T-cell (primary cell): ENCODE data around the gene ISY1. TPM values are rescaled to one million over a fixed set of nuclear protein-coding genes. Genes with fewer than 3 reads are reported as not detected.

ENCODE experiments used
- ATAC-seq, 4 experiments: fragments of 200-7000 bp in 3 of 4; fragments of 150-1000 bp in 1 of 4; cut with Tn5 transposase; replicated peaks in 1 of 4; 1 replicate in 3 of 4; 2 replicates in 1 of 4; pipeline ENCODE4 v1.10.0; 2021; ENCODE audit warnings: moderate library complexity in 3 of 4, mild to moderate bottlenecking in 2 of 4, moderate number of reproducible peaks in 1 of 4
- CTCF ChIA-PET, 2 donors: fragments of 300-600 bp; sonication (Branson Sonifier 250); formaldehyde crosslinking; loops; one replicate each; lab custom pipeline; 2022; ENCODE audit warnings: antibody characterized with exemption in 2 of 2; lab: Charles Lee
- POLR2A ChIA-PET, 2 donors: fragments of 300-600 bp; sonication (Branson Sonifier 250); formaldehyde crosslinking; loops; one replicate each; lab custom pipeline; 2022; ENCODE audit warnings: antibody characterized with exemption in 2 of 2; lab: Charles Lee
- DNase-seq, 35 experiments: peaks; one replicate each; pipeline versions ENCODE4 v3.0.0 to v3.0.0-alpha.2; 2013 to 2023
- H3K27ac ChIP-seq: one replicate; pipeline ENCODE4 v1.5.1; 2013; ENCODE audit warnings: low read length
- H3K27me3 ChIP-seq, 2 experiments: replicated peaks in 1 of 2; 1 replicate in 1 of 2; 2 replicates in 1 of 2; pipeline versions ENCODE4 v1.6.1 to v1.7.0; 2013; ENCODE audit warnings: low read length in 1 of 2, mixed read lengths in 1 of 2; ENCODE audit not compliant: control insufficient read depth in 2 of 2, insufficient read depth in 2 of 2; ENCODE audit errors: extremely low read depth in 1 of 2
- H3K36me3 ChIP-seq, 2 donors: 1 replicate in 1 of 2; 2 replicates in 1 of 2; pipeline versions ENCODE4 v1.6.1 to v1.7.0; 2013; ENCODE audit warnings: low read length in 1 of 2; ENCODE audit not compliant: control insufficient read depth in 2 of 2, insufficient read depth in 1 of 2; ENCODE audit errors: extremely low read depth in 1 of 2
- H3K4me1 ChIP-seq, 2 experiments: 1 replicate in 1 of 2; 2 replicates in 1 of 2; pipeline versions ENCODE4 v1.6.1 to v1.7.0; 2013; ENCODE audit warnings: low read length in 2 of 2, mixed read lengths in 1 of 2; ENCODE audit not compliant: insufficient read depth in 2 of 2, control insufficient read depth in 1 of 2; ENCODE audit errors: extremely low read depth in 1 of 2
- H3K4me3 ChIP-seq, 2 donors: 1 replicate in 1 of 2; 2 replicates in 1 of 2; pipeline versions ENCODE4 v1.5.1 to v1.7.0; 2013; ENCODE audit warnings: mild to moderate bottlenecking in 2 of 2, low read length in 1 of 2, moderate library complexity in 1 of 2; ENCODE audit not compliant: control insufficient read depth in 1 of 2; ENCODE audit errors: extremely low read depth in 1 of 2
- H3K9me3 ChIP-seq: 2 replicates; pipeline ENCODE4 v1.7.0; 2013
- H3K27ac Mint-ChIP-seq, 2 donors: one replicate each; pipeline ENCODE4 v1.8.0; 2020 to 2021; ENCODE audit warnings: mild to moderate bottlenecking in 2 of 2, mixed read lengths in 2 of 2
- H3K27me3 Mint-ChIP-seq, 2 donors: one replicate each; pipeline ENCODE4 v1.8.0; 2021 to 2022; ENCODE audit warnings: mixed read lengths in 2 of 2
- H3K36me3 Mint-ChIP-seq: one replicate; pipeline ENCODE4 v1.8.0; 2021; ENCODE audit warnings: mixed read lengths
- H3K4me1 Mint-ChIP-seq, 3 donors: one replicate each; pipeline ENCODE4 v1.8.0; 2020 to 2022; ENCODE audit warnings: mixed read lengths in 3 of 3, mild to moderate bottlenecking in 1 of 3
- H3K4me3 Mint-ChIP-seq, 3 donors: one replicate each; pipeline ENCODE4 v1.8.0; 2020 to 2022; ENCODE audit warnings: mild to moderate bottlenecking in 3 of 3, mixed read lengths in 3 of 3, moderate library complexity in 3 of 3
- H3K9me3 Mint-ChIP-seq, 3 donors: one replicate each; pipeline ENCODE4 v1.8.0; 2020 to 2022; ENCODE audit warnings: mixed read lengths in 3 of 3
- WGBS: methylation state at CpG from one replicate; pipeline ENCODE4 v1.1.5; 2013; ENCODE audit warnings: missing lambda C conversion rate; ENCODE audit not compliant: insufficient coverage; 5-methylcytosine and 5-hydroxymethylcytosine counted together
- total RNA-seq, 35 experiments: library from RNA in 6 of 35; stranded (reverse) in 6 of 35; fragments of 120-200 nt in 1 of 35; gene quantifications; one replicate each; pipeline versions ENCODE4 v1.2.1 to v1.2.4 and lab custom pipeline; 2013 to 2026

Gene ISY1
- total RNA-seq, 5 donors from 2014 or later (not counting 1 experiment from before 2014, with no cell fraction given), result 34.8 to 42.0 (median 35.9) TPM

GRCh38 chr3:129184396-129184657 is 23.5 kb upstream of the ISY1 start:
- Histone ChIP-seq H3K27ac (peak overlapping the region; percentile 76), H3K9me3 (no peaks in the 10 kb centered on the region), H3K36me3 (peaks cover 0 to 8% of the 10 kb centered on the region in 2 donors), H3K4me3 (peak overlapping the region; percentile 80 to 86), H3K27me3 (no peaks in the 10 kb centered on the region), H3K4me1 (peaks cover 23 to 33% of the 10 kb centered on the region in 2 experiments)
- POLR2A ChIA-PET, result interaction anchor here in 1 of 2 donors (0.9 kb wide), 2 partner anchors 21 to 64 kb away, joined by 3 to 5 read pairs; no protein-coding TSS in a partner anchor
- WGBS, result 0% methylated on average over 5 of the region's 5 CpGs
- Mint-ChIP-seq H3K27me3 (no peaks in the 10 kb centered on the region), H3K4me3 (peak overlapping the region; percentile 95 to 97 (median 96)), H3K9me3 (no peaks in the 10 kb centered on the region), H3K4me1 (peaks cover 30 to 38% (median 38%) of the 10 kb centered on the region in 3 donors), H3K27ac (peak overlapping the region; percentile 97), H3K36me3 (peaks cover 24% of the 10 kb centered on the region)
- DNase-seq, result peak in 3 of 35 experiments; percentile 5 to 48 (median 24)
- CTCF ChIA-PET, result no interaction called here
- peak in 3 of 4 experiments; percentile 2 to 13 (median 4) for ATAC-seq

- Mint-ChIP-seq H3K9me3 (no peaks in the 10 kb centered on the region), H3K27me3 (no peaks in the 10 kb centered on the region), H3K27ac (peak within 1 kb of the TSS; percentile 97), H3K4me3 (peak within 1 kb of the TSS; percentile 95 to 97 (median 96)), H3K4me1 (peaks cover 36 to 44% (median 43%) of the 10 kb centered on the region in 3 donors), H3K36me3 (peaks cover 27% of the 10 kb centered on the region)
- Histone ChIP-seq H3K4me1 (peaks cover 28 to 39% of the 10 kb centered on the region in 2 experiments), H3K27me3 (no peaks in the 10 kb centered on the region), H3K4me3 (peak within 1 kb of the TSS; percentile 80 to 96), H3K36me3 (peaks cover 0 to 13% of the 10 kb centered on the region in 2 donors), H3K27ac (peak within 1 kb of the TSS; percentile 85), H3K9me3 (no peaks in the 10 kb centered on the region)
- ChIA-PET CTCF (interaction anchor here (1.1 to 1.3 kb wide), 2 partner anchors 22 to 62 kb away, joined by 3 to 4 read pairs; no protein-coding TSS in a partner anchor), POLR2A (interaction anchor here (0.5 to 0.9 kb wide), 5 partner anchors 14 to 137 kb away, joined by 3 to 10 read pairs (median 3); no protein-coding TSS in a partner anchor)
- WGBS, result under 1% methylated on average over 80 of the region's 83 CpGs
- DNase-seq (peak; percentile 81 to 95 (median 90)), ATAC-seq (peak; percentile 98 to 99 (median 98))
Observed at GRCh38 chr3:129183569-129184395, 22.9 kb upstream of the ISY1 start, which contains the start of gene CNBP. CNBP (minus strand) TSS chr3:129183896; CDS start chr3:129171757, 12,139 bp downstream.

DNA sequence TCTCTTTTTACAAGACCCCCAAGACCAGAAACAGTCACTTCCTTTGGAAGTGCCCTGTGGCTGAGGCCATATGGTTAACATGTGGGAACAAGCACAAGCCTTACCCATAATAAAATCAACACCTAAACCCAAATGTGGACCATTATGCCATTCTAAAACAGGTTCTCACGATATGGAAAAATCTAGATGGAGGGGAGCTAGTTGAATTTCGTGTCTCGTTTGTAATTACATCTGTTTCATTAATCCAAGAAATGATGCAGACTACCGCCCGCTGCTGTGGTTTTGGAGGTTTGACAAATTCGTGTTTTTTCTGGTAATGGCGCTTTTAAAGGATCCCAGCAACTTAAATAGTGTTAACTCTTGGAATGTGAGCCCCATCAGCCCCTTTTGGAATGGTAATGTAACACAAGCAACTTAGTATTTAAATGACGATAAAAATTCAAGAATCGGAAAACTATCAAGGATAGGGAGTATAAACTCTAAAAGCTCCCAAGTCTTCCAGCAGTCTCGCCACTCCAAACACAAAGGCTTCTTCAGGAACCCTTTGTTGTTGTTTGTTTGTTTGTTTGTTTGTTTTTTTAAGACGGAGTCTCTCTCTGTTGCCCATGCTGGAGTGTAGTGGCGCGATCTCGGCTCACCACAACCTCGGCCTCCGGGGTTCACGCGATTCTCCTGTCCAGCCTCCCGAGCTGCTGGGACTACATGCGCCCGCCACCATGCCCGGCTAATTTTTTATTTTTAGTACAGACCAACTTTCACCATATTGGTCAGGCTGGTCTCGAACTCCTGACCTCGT is 21.7 kb upstream of the ISY1 start:
- DNase-seq (peak in 11 of 35 experiments; percentile 4 to 50 (median 20)), ATAC-seq (no peak)
- peak overlapping the region; percentile 85 for H3K27ac ChIP-seq
- H3K36me3 ChIP-seq, result peaks cover 0 to 18% of the 10 kb centered on the region in 2 donors
- H3K27ac Mint-ChIP-seq, result peak overlapping the region; percentile 97
- H3K4me3 ChIP-seq, result peak overlapping the region; percentile 80 to 96
- H3K4me1 ChIP-seq, result peaks cover 34 to 47% of the 10 kb centered on the region in 2 experiments
- H3K27me3 ChIP-seq, result no peaks in the 10 kb centered on the region
- H3K4me1 Mint-ChIP-seq, result peaks cover 47 to 55% (median 54%) of the 10 kb centered on the region in 3 donors
- CTCF ChIA-PET, result interaction anchor here (0.6 to 1.3 kb wide), 5 partner anchors 21 to 130 kb away, joined by 3 to 4 read pairs (median 3); no protein-coding TSS in a partner anchor
- POLR2A ChIA-PET, result interaction anchor here (0.5 to 1.8 kb wide), 6 partner anchors 13 to 244 kb away, joined by 3 to 8 read pairs (median 4); no protein-coding TSS in a partner anchor
- H3K36me3 Mint-ChIP-seq, result peaks cover 33% of the 10 kb centered on the region
- no peaks in the 10 kb centered on the region for H3K9me3 Mint-ChIP-seq
- H3K4me3 Mint-ChIP-seq, result peak overlapping the region; percentile 95 to 97 (median 96)
- H3K9me3 ChIP-seq, result no peaks in the 10 kb centered on the region
- WGBS, result 0% methylated on average over 17 of the region's 24 CpGs
- H3K27me3 Mint-ChIP-seq, result no peaks in the 10 kb centered on the region

DNA sequence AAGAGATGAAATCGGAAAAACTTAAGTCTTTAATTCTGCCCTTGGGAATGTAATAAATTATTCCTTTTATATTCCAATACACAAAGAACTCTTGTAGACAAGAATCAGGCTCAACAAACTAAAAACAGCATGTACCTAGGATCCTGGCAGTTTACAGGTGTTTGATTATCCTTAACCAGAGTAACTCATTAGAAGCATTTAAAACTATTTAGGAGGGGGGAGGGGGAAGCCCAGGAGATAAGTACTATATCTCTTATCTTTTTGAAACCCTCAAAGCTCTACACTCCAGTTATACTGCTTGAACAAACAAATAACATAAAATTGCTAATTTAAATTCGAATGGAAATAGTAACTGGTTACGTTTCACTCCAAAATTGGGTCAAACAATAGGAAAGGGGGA is 21.0 kb upstream of the ISY1 start:
- no peaks in the 10 kb centered on the region for H3K9me3 Mint-ChIP-seq
- DNase-seq (no peak), ATAC-seq (no peak)
- H3K4me3 ChIP-seq, result peak overlapping the region; percentile 80 to 96
- CTCF ChIA-PET, result interaction anchor here in 1 of 2 donors (0.8 kb wide), 1 partner anchor 59 kb away, joined by 3 read pairs; no protein-coding TSS in a partner anchor
- no peaks in the 10 kb centered on the region for H3K9me3 ChIP-seq
- peaks cover 0 to 25% of the 10 kb centered on the region in 2 donors for H3K36me3 ChIP-seq
- peak overlapping the region; percentile 85 for H3K27ac ChIP-seq
- peaks cover 40 to 48% of the 10 kb centered on the region in 2 experiments for H3K4me1 ChIP-seq
- POLR2A ChIA-PET, result interaction anchor here (0.5 to 1.8 kb wide), 3 partner anchors 12 to 245 kb away, joined by 3 to 8 read pairs (median 5); no protein-coding TSS in a partner anchor
- no CpG with 5 or more reads among the region's 3 CpGs for WGBS
- H3K27me3 ChIP-seq, result no peaks in the 10 kb centered on the region
- H3K27ac Mint-ChIP-seq, result peak overlapping the region; percentile 97
- H3K27me3 Mint-ChIP-seq, result no peaks in the 10 kb centered on the region
- peaks cover 39% of the 10 kb centered on the region for H3K36me3 Mint-ChIP-seq
- peak overlapping the region; percentile 95 to 97 (median 96) for H3K4me3 Mint-ChIP-seq
- H3K4me1 Mint-ChIP-seq, result peaks cover 54 to 63% (median 62%) of the 10 kb centered on the region in 3 donors

DNA sequence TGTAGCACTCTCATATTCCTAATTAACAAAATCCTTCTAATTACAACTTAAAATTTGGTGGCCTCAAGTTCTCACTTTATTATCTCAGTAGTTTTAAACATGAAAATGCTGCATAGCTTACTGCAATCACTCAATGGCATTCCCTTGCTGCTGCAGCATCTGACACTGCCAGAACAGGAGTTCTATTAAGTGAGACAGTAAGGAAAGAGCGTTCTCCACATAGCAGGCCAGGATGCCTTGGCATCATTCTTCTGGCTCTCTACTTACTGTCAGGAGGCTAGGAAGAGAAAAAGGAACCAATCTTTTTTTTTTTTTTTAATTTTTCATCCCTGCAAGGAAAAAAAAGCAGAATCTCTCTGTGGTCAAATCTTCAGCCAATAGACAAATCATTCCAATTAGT is 19.6 kb upstream of the ISY1 start:
- no CpG with 5 or more reads among the region's 1 CpG for WGBS
- Histone ChIP-seq H3K4me1 (peaks cover 52 to 54% of the 10 kb centered on the region in 2 experiments), H3K27me3 (no peaks in the 10 kb centered on the region), H3K27ac (no peak overlapping the region), H3K4me3 (peak overlapping the region in 1 of 2 donors; percentile 80), H3K9me3 (no peaks in the 10 kb centered on the region), H3K36me3 (peaks cover 0 to 32% of the 10 kb centered on the region in 2 donors)
- no peak for DNase-seq
- no peaks in the 10 kb centered on the region for H3K9me3 Mint-ChIP-seq
- no peak for ATAC-seq
- H3K4me3 Mint-ChIP-seq, result peak overlapping the region; percentile 95 to 97 (median 96)
- CTCF ChIA-PET, result interaction anchor here (0.6 to 2.1 kb wide), 4 partner anchors 10 to 401 kb away, joined by 3 to 9 read pairs (median 4); partner anchors contain the start of gene HMCES (in 1 of the 2)
- peak overlapping the region; percentile 71 to 97 for H3K27ac Mint-ChIP-seq
- POLR2A ChIA-PET, result interaction anchor here (0.6 to 0.9 kb wide), 4 partner anchors 9 to 98 kb away, joined by 3 read pairs; no protein-coding TSS in a partner anchor
- peaks cover 65 to 75% (median 73%) of the 10 kb centered on the region in 3 donors for H3K4me1 Mint-ChIP-seq
- H3K36me3 Mint-ChIP-seq, result peaks cover 51% of the 10 kb centered on the region
- H3K27me3 Mint-ChIP-seq, result no peaks in the 10 kb centered on the region
